ENCODE measurements around the gene ADAM22.

DNA sequence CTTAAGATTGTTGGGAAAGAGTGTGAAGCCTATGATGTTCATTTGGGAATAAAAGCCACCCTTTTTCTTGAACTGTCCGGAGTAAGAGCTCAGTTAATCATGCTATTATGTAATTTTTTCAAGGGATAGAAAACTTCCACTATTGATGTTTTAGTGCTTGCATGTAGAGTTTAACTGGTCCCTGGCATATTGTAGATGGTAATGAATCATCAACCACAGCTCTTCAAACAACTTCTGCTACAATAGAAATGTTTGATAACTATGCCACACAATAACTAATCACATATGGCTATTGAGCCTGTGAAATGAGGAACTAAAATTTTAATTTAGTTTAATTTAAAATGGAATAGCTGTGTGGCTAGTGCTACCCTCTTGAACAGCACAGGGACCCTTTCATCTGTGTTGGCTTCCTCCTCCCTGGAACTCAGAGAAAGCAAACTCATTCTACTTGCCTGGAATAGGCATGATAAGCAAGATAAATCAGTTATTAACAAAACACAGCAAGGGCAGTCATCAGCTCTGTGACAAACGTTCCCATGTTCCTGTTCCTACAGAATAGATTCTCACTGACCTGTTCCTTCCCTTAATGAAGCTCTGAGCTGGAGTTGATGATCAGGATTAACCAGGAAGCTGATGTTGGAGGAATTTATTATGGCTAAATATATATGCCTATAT lies 290.7 kb downstream of the ADAM22 start:
- TF ChIP-seq CTCF (IDR thresholded peaks at IDR 0.05; ENCODE audit: low read depth, low read length) (no peak), POLR2A (IDR thresholded peaks at IDR 0.05; ENCODE audit: extremely low read depth, insufficient read length) (no peak), MAX (IDR thresholded peaks at IDR 0.05; ENCODE audit: low read depth, low read length) (no peak)

All from NB4 (cell line).